GM11168 (cell line): ENCODE measurements around the gene DSN1.
"Not testable (repeated sequence)": the region's sequence is repeated elsewhere in the genome, so short reads cannot be mapped to it uniquely, and the experiment has no call there.

Experiments
- in situ Hi-C: fragments of 300-500 bp; cut with MboI; formaldehyde crosslinking; loops from one replicate; pipeline ENCODE4 v1.12.0; 2022; ENCODE audit warnings: low sequenced_read_pairs; ENCODE audit not compliant: unreplicated experiment

DSN1 gene, protein sequence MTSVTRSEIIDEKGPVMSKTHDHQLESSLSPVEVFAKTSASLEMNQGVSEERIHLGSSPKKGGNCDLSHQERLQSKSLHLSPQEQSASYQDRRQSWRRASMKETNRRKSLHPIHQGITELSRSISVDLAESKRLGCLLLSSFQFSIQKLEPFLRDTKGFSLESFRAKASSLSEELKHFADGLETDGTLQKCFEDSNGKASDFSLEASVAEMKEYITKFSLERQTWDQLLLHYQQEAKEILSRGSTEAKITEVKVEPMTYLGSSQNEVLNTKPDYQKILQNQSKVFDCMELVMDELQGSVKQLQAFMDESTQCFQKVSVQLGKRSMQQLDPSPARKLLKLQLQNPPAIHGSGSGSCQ

GRCh38 chr20:36773597-36774390, at the start of gene DSN1:
Gene DSN1, minus strand, starts transcription at chr20:36773763. Its CDS starts 2,305 bp downstream, at chr20:36771458.
- in situ Hi-C loops = no loop called here

- in situ Hi-C loops = no loop called here
These were observed 49.6 kb upstream of the DSN1 start for GRCh38 chr20:36823121-36823520.

DNA sequence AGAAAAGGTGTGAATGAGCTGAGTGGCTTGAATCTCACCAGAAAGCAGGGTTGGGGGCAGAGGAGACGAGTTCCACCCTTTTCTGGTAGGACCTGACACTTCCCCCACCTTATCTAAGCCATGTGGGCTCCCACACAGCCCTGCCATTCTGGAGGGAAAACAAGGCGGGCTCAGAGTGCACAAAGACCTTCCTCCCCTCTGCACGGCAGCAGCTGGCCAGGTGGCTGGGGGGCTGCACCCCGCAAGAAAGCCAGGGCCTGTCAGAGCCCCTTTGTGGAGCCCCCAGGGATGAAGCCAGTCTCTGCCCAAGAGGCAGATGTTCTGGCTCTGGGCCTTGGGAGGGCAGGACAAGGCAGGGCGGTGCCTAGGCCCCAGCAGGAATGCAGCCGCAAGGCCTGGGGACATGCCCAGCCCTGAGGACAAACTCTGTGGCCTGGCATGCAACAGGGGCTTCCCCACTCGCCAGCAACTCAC, 48.4 kb upstream of the DSN1 start:
- in situ Hi-C loops = no loop called here

DNA sequence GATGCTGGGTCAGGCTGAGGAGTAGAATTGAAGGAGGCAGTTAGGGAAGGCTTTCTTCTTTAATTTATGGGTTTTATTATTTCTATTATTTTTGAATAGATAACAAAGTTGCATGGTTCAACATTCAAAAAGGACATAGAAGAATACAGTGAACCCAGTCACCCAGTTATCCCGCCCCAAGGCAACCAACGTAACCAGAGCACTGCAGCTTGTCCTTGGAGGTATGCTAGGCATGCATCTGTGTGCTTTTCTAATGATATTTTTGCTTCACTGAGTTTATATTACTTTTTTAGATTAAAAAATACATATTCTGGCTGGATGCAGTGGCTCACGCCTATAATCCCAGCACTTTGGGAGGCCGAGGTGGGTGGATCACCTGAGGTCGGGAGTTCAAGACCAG, 47.4 kb upstream of the DSN1 start:
- in situ Hi-C loops = no loop called here

DNA sequence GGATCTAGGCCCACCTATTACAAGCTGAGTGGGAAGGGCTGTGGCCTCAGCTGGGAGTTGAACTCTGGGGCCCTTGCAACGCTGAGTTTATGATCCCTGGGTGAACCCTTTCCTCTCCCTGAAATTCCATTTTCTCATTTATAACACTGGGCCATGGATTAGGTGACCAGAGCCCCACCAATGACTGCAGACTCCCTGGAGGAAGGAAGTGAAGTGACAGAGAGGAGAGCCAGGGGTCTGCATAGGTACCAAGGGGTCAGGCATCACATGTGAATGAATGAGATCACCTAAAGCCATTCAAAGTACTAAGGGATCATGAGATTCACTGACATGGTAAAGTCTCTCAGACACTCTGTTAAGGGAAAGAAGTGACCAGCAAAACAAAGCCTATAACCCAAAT, 46.5 kb upstream of the DSN1 start:
- in situ Hi-C loops = no loop called here

DNA sequence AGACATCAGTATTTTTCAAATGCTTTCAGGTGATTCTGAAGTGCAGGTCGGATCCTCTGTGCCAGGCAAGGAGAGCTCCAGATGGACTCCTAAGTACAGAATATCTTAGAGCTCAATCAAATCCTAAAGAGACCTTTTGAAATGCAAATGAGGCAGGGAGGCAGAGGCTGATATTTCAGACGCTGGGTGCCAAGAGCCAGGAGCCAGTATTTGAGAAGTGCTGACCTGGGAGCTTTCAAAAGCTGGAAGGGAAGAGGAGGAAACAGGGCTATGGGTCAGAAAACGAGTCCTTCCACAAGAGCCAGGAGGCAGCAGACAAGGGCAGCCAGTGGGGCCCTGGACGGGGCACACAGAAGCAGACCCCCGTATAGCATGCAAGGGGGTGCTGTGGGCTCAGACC, 46.1 kb upstream of the DSN1 start:
- in situ Hi-C loops = no loop called here

- in situ Hi-C loops = no loop called here
These were observed 45.3 kb upstream of the DSN1 start for GRCh38 chr20:36818861-36819260.

DNA sequence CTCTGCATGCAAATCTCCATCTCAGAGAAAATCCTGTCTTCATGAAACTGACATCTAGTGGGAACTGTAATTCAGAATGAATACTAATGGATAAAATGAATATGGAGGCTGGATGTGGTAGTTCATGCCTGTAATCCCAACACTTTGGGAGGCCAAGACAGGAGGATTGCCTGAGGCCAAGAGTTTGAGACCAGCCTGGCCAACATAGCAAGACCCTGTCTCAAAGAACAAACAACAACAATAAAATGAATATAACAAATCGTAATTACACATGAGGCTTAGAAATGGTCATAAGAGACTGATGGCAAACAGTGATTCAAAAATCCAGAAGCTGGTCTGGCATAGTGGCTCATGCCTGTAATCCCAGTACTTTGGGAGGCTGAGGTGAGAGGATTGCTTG, 44.6 kb upstream of the DSN1 start:
- in situ Hi-C loops = no loop called here

GRCh38 chr20:36817496-36817895, 43.9 kb upstream of the DSN1 start:
- in situ Hi-C loops = no loop called here

DNA sequence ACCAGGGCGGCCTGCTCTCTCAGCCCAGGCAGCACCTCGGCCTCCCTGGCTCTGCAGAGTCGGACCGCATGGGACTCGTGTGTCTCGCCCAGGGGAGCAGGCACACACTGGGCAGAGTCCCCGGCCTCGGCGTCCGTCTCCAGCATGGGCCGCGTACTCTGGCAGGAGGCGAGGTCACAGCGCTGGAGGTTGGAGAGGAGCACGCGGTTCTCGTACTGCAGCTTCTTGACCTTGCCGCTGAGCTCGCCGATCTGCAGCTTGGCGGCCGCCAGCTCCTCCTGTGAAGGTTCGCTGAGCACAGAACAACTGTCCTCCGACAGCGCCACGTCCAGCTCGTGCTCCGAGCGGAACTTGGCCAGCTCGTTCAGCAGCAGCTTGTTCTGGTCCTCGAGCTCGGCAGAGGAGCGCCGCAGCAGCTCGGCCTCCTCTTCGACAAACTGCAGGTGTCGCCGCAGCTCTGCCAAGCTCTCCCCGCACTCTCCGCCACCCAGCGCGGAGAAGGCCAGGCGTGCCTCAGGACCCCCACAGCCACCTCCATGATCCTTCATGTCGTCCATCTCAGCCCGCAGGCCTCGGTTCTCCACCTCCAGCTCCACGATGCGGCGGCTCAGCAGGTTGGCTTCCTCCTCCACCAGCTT, 42.0 kb upstream of the DSN1 start:
- in situ Hi-C loops = no loop called here

- in situ Hi-C loops = no loop called here
These were observed 39.3 kb upstream of the DSN1 start for GRCh38 chr20:36812594-36813463.

- in situ Hi-C loops = no loop called here
These were observed 35.0 kb upstream of the DSN1 start for GRCh38 chr20:36808317-36809257.

DNA sequence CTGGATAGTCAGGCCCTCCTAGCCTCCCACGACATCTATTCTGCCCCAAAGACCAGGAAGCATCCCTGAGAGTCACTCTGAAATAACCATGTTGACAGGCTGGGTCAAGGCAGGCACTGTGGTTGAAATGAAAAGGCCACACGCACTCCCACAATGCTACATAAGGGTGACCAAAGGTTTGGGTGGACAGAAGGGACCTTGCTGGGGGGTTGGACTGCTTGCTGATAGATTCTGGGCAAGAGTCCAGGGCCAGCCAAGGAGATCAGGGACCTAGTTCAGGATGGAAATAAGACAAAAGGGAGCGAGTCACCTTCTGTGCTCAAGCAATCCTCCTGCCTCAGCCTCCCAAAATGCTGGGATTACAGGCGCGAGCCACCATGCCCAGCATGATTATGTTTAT, 32.5 kb upstream of the DSN1 start:
- in situ Hi-C loops = no loop called here

- in situ Hi-C loops = no loop called here
These were observed 31.8 kb upstream of the DSN1 start for GRCh38 chr20:36805396-36805795.

- in situ Hi-C loops = no loop called here
These were observed 30.9 kb upstream of the DSN1 start for GRCh38 chr20:36804425-36804824.

DNA sequence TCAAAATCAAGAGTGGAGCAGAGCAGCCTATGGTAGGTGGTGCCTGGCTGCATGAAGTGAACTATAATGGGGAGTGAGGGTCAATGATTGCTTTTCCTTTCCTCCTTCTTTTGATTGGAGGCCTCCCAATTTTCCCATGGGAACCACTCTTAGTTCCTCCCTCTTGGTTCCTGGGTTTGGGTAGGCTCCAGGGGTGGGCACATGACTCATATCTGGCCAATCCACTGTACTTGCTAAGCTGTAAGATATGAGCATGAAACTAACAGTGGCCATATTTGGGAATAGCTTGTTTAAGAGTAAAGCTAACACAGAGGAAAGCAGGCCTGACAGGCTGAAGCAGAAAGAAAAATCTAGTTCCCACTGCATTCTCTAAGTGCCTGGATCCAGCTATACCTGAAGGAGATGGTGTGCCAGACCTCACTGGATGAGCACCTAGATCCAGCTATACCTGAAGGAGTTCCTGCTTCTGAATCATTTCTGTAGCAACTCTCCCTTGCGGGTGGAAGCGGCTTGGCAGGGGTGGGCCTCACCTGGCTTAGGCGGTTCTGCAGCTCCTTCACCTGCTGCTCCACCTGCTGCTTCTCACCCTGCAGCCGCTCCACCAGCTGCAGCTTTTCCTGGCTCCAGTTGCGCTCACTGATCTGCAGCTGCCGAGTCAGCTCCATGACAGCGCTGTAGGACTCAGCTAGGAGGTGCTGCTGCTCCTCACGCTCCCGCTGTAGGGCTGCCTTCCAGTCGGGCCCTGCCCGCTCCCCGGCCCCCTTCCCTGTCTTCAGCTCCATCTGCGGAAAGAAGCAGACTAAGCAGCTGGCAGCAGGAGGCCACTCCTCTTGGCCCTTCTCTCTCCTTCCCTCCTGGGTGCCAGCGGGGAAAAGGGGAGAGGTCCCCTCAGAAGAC, 29.0 kb upstream of the DSN1 start:
- in situ Hi-C loops = no loop called here

DNA sequence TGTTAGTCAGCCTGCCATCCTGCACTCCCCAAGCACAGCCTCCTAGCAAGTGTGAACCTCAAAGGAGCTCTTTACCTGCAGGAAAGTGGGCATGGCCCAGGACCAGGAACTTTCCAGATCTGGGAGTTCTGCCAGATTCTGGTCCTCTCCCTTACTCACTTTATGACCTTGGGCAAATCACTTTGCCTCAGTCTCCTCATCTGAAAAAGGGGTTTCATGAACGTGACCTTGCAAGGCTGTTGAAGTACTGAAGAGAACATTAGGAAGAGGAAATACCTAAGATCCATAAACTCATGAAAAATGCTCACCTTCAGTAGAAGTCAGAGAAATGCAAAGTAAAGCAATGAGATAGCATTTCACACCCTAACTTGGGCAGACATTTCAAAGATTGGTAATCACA, 26.8 kb upstream of the DSN1 start:
- in situ Hi-C loops = no loop called here

DNA sequence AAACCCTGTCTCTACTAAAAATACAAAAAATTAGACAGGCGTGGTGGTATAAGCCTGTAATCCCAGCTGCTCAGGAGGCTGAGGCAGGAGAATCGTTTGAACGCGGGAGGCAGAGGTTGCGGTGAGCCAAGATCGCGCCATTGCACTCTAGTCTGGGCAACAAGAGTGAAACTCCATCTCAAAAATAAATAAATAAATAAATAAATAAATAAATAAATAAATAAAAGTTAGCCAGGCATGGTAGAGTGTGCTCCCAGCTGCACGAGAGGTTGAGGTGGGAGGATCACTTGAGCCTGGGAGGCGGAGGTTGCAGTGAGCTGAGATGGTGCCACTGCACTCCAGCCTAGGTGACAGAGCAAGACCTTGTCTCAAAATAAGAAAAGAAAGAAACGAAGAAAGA, 25.8 kb upstream of the DSN1 start:
- in situ Hi-C loops = not testable (repeated sequence)
